Right cardiac atrium (tissue), 5 donors: Measurements from ENCODE around the gene PAK5. TPM values are rescaled to one million over a fixed set of nuclear protein-coding genes. Genes with fewer than 3 reads are reported as not detected.

Experiments
- ATAC-seq, 2 donors: fragments of 200-7000 bp; cut with Tn5 transposase; one replicate each; pipeline versions ENCODE4 v1.8.0 to v1.9.1; 2020; ENCODE audit warnings: moderate library complexity in 2 of 2, mild to moderate bottlenecking in 1 of 2
- DNase-seq, 3 donors: peaks; one replicate each; pipeline ENCODE4 v3.0.0-alpha.2; 2020
- H3K27ac ChIP-seq: one replicate; pipeline ENCODE4 v1.5.1; 2013; ENCODE audit warnings: mild to moderate bottlenecking, low read length, control low read depth, moderate library complexity
- H3K27me3 ChIP-seq: one replicate; pipeline ENCODE4 v1.6.1; 2013; ENCODE audit not compliant: control insufficient read depth, insufficient read depth
- H3K4me1 ChIP-seq: one replicate; pipeline ENCODE4 v1.6.1; 2013; ENCODE audit warnings: low read length; ENCODE audit not compliant: control insufficient read depth, insufficient read depth
- H3K4me3 ChIP-seq: one replicate; pipeline ENCODE4 v1.5.1; 2013; ENCODE audit warnings: low read length, control low read depth
- H3K9me3 ChIP-seq: one replicate; pipeline ENCODE4 v1.6.1; 2013; ENCODE audit warnings: low read length; ENCODE audit not compliant: control insufficient read depth
- WGBS: extraction: QIAGEN DNeasy Blood & Tissue Kit; methylation state at CpG from one replicate; pipeline ENCODE4 v1.1.7; 2013; 5-methylcytosine and 5-hydroxymethylcytosine counted together
- intact Hi-C, 4 donors: fragments of 100-400 bp; cut with DNase I; formaldehyde crosslinking; loops; one replicate each; pipeline versions ENCODE4 v1.11.0 to v1.14.0; 2022 to 2023
- polyA plus RNA-seq: library from polyadenylated mRNA; stranded (reverse); fragments of 200-250 nt; gene quantifications from one replicate; pipeline ENCODE4 v1.2.3, GENCODE V29; 2013
- total RNA-seq, 4 donors: library from RNA; stranded (reverse); fragmentation: NEBNext Ultra II Directional; extraction: Animal tissue kit (Norgen Biotek cat#: 25700); gene quantifications; one replicate each; pipeline ENCODE4 v1.2.1, GENCODE V29; 2021
- donor health status: healthy with polysubstance abuse.
- donor health status: DM: no; HTN: yes; CAD: no.
- donor health status: DM: no; HTN: no; CAD: no.
- donor health status: DM: no; HTN: yes; CAD: no; lungs with severe emphysema.
- donor health status: DM: yes; HTN: yes; CAD: no.

PAK5 gene
- total and polyA plus RNA-seq, 5 donors = 0.06 to 0.09 (median 0.07) TPM; not detected in 2

DNA sequence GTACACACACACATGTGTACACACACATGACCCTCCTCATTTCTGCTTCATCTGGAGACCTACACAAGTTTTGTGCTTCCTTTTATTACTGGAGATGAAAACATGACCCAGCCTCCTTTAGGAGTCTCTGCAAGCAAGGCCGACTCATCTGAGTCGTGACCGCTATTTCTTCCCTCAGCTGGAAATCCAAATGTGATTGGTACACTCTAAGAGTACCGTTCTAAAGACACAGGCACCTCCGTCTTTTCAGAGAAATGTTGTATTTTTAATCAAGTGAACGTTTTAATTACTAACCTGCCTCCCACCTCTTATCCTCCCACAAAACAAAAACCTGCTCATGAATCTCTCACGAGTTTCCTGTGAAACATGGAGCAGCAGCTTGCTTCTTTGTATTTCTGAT, 261.5 kb downstream of the PAK5 start:
- ATAC-seq (no peak), DNase-seq (no peak)
- WGBS = 75% methylated on average over 7 of the region's 7 CpGs
- Histone ChIP-seq H3K27me3 (no peaks in the 10 kb centered on the region), H3K27ac (no peak overlapping the region), H3K4me3 (no peak overlapping the region), H3K4me1 (no peaks in the 10 kb centered on the region), H3K9me3 (no peaks in the 10 kb centered on the region)
- intact Hi-C loops = no loop called here

DNA sequence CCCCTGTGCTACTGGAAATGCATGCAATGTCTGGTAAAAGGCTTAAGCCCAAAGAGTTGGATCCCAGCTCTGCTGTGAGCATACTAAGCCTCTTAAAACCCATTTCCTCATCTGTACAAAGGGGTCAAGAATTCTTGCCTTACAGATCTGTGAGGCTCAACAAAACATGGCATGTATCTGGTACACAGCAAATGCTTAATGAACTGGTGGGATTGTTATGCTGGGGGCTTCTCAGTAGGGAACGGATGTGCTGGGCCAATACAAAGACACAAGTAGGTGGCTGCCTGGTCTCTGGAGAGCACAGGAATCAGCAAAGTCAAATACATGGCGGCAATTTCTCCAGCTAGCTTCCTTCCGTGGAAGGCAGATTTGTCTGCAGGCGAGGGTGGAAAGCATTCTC, 262.2 kb downstream of the PAK5 start:
- H3K9me3 ChIP-seq = no peaks in the 10 kb centered on the region
- H3K27me3 ChIP-seq = no peaks in the 10 kb centered on the region
- H3K4me3 ChIP-seq = no peak overlapping the region
- no peak overlapping the region for H3K27ac ChIP-seq
- DNase-seq = no peak
- H3K4me1 ChIP-seq = no peaks in the 10 kb centered on the region
- intact Hi-C loops = no loop called here
- WGBS = 77% methylated on average over 4 of the region's 4 CpGs
- ATAC-seq = no peak

DNA sequence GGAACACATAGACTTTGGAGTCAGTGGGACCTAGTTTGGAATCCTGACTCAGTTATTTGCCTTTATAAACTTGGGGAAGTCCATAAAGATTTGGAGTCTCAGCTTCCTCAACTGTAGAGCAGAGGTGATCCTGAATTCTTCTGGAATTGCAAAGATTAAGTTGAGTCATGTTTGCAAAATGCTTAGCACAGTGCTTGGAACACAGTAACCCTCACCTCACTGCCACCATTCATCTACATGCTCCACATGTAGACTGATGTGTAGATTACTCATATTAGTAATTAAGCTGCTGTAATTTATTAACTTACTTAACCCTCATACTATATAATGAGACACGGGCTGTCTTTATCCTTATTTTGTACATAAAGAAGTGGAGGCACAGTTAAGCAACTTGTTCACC, 263.0 kb downstream of the PAK5 start:
- WGBS = 93% methylated on average over 1 of the region's 1 CpG
- intact Hi-C loops = no loop called here
- no peaks in the 10 kb centered on the region for H3K9me3 ChIP-seq
- H3K4me1 ChIP-seq = no peaks in the 10 kb centered on the region
- H3K27ac ChIP-seq = no peak overlapping the region
- no peaks in the 10 kb centered on the region for H3K27me3 ChIP-seq
- ATAC-seq (no peak), DNase-seq (no peak)
- H3K4me3 ChIP-seq = no peak overlapping the region

DNA sequence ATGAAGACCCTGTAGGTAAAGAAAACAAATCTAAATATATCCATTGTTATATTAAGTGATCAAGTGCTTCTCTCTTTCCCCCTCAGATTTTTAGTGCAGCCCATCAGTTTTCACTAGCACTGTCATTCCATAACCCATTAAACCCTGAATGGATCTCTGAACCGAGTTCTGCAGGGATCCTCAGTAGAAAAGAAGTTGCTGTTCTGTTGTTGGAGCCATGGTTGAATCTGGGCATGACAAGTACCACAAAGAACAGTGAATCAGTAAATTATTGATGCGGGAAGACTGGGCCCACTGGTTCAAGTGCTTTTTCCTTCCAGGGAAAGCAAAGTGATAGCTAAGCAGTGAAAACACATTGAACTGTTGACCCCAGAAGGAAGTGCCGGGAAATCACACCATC, 264.1 kb downstream of the PAK5 start:
- intact Hi-C loops = no loop called here
- H3K4me1 ChIP-seq = no peaks in the 10 kb centered on the region
- no peak overlapping the region for H3K27ac ChIP-seq
- DNase-seq = no peak
- WGBS = 80% methylated on average over 3 of the region's 3 CpGs
- no peaks in the 10 kb centered on the region for H3K9me3 ChIP-seq
- no peak overlapping the region for H3K4me3 ChIP-seq
- no peak for ATAC-seq
- no peaks in the 10 kb centered on the region for H3K27me3 ChIP-seq

DNA sequence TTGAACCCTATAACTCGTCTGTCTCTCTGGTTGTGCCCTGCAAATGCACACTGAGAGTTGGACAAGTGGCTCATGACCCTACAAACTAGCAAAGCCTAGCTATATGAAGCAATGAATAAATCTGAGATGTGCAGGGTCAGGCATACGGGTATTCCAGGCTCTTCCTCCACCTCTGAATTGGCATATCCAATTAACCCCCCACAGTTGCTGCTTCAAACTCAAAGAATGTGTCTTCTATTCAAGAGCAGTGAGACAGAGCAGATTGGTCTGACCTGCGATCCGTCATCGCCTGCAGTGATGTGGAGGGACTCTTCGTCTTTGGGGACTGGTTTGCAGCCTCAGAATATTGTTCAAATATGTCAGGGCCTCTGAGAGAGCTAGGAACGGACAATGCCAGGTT, 264.7 kb downstream of the PAK5 start:
- no peak overlapping the region for H3K27ac ChIP-seq
- 59% methylated on average over 7 of the region's 7 CpGs for WGBS
- H3K4me1 ChIP-seq = no peaks in the 10 kb centered on the region
- DNase-seq = no peak
- no peaks in the 10 kb centered on the region for H3K27me3 ChIP-seq
- no peaks in the 10 kb centered on the region for H3K9me3 ChIP-seq
- intact Hi-C loops = no loop called here
- H3K4me3 ChIP-seq = no peak overlapping the region
- no peak for ATAC-seq

DNA sequence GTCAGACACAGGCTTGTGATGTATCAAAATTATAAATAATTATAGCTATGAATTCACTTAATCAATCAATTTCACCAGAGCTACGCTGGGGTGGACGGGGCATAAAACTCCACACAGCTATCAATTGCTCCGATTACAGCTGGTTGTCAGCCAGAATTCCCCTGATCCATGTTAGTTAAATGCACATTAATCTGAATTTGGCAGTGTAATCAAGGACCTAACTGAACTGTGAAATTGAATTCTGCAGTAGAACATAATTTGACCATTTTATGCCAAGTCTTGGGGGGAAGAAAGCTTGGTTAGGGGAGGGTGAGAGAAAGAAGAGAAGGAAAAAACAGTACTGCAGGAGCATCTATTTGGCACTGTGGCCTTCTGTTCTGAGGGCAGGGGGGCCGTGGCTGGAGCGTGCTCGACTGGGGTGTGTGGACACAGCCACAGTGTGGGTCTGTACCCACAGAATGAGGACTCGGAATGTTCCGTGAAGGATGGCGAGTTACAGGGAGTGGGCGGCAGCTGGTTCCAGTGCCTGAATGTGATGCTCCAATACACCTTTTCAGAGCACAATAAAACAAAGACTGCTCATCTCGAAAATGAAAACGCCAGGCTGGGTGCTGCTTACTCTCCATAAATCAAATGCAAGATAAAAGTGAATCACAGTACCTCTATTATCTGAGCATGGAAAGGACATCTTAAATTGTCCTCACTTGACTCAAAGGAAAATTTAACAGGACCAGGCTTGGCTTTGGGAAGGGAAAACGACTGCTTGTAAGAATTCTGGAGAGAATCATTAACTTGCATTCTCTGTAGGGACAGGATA, 265.3 kb downstream of the PAK5 start:
- whole genome bisulfite sequencing = 37% methylated on average over 13 of the region's 13 CpGs
- Histone ChIP-seq H3K27ac (no peak overlapping the region), H3K4me1 (no peaks in the 10 kb centered on the region), H3K4me3 (no peak overlapping the region), H3K27me3 (no peaks in the 10 kb centered on the region), H3K9me3 (no peaks in the 10 kb centered on the region)
- no peak for DNase-seq
- intact Hi-C loops = no loop called here
- ATAC-seq = no peak

DNA sequence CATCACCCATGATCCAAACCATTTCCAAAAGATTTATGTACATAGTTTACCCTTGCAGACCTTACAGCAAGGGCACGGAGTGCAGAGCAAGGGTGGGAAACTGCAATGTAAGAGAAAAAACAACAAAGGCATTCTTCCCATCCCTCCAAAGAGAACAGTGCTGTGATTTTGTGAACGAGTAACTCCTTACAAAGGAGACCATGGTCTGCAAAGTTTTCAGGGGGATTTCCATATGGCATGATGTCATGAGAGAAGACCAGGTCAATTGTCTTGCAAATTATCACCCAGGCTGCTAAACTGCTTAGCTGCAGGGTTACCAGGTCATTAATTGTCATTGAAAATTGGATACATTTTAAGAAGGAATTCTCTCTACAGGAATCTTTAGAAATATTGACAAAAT, 266.2 kb downstream of the PAK5 start:
- Histone ChIP-seq H3K27ac (no peak overlapping the region), H3K4me3 (no peak overlapping the region), H3K27me3 (no peaks in the 10 kb centered on the region), H3K9me3 (no peaks in the 10 kb centered on the region), H3K4me1 (no peaks in the 10 kb centered on the region)
- intact Hi-C loops = no loop called here
- no peak for DNase-seq
- no peak for ATAC-seq
- WGBS = 21% methylated on average over 2 of the region's 2 CpGs

DNA sequence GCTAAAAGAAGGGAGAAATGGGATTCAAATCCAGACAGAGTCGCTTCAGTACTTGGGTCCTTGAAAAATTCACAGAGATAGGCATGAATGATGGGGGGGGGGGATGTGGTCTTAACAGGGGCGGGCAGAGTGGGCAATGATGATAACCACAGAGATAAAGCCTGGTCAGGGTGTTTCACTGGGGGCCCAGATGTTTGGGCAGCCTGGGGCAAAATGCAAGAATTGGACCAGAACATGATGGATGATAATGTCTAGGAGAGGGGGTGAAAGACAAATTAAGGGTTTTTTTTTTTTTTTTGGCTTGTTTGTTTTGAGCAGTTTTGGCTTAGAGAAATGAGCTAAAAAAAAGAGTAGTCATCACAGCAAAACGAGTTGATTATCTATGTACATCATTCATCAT, 267.1 kb downstream of the PAK5 start:
- Histone ChIP-seq H3K27ac (no peak overlapping the region), H3K27me3 (no peaks in the 10 kb centered on the region), H3K9me3 (no peaks in the 10 kb centered on the region), H3K4me1 (no peaks in the 10 kb centered on the region), H3K4me3 (no peak overlapping the region)
- intact Hi-C loops = no loop called here
- no peak for ATAC-seq
- no peak for DNase-seq
- 35% methylated on average over 3 of the region's 3 CpGs for WGBS

DNA sequence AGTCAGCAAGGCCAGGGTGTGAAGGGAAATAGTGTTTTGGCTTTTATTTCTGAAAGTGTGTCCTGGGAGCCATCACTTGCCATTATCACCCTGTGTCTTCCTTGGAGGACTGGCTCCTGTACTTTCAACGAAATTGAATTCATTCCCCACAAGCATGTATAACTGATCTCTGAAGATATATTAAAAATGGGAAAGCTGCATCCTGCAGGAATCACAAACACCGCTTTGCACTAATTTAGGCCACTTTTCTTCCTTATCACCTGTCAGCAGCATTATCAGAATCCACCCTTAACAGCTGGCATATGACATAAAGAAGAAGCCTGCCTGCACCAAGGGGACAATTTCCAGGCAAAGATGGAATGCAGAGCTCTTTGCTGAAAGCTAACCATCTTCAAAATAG, 268.3 kb downstream of the PAK5 start:
- DNase-seq = no peak
- H3K9me3 ChIP-seq = no peaks in the 10 kb centered on the region
- no peak overlapping the region for H3K4me3 ChIP-seq
- 24% methylated on average over 2 of the region's 2 CpGs for WGBS
- no peak overlapping the region for H3K27ac ChIP-seq
- H3K27me3 ChIP-seq = no peaks in the 10 kb centered on the region
- no peaks in the 10 kb centered on the region for H3K4me1 ChIP-seq
- no peak for ATAC-seq
- intact Hi-C loops = no loop called here

DNA sequence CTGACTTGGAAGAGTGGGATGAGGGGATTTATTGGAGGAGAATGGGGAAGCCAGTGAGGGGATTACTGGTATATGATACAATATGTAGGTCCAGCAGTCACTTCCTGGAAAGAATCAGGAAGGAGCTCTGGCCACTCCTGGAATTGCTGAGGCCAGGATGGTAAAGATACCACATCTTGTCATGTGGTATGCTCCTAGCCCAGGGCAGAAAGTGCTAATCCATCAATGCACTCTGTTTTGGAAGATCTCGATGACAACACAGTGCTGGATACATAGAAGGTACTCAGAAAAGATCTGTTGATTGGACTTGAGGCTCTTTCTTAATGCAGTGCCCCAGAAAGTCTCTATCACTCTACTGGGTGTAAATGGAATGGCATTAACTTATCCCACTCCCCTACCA, 271.9 kb downstream of the PAK5 start:
- 82% methylated on average over 1 of the region's 1 CpG for WGBS
- H3K4me1 ChIP-seq = no peaks in the 10 kb centered on the region
- H3K4me3 ChIP-seq = no peak overlapping the region
- H3K27ac ChIP-seq = no peak overlapping the region
- no peaks in the 10 kb centered on the region for H3K9me3 ChIP-seq
- DNase-seq (no peak), ATAC-seq (no peak)
- intact Hi-C loops = no loop called here
- H3K27me3 ChIP-seq = no peaks in the 10 kb centered on the region

DNA sequence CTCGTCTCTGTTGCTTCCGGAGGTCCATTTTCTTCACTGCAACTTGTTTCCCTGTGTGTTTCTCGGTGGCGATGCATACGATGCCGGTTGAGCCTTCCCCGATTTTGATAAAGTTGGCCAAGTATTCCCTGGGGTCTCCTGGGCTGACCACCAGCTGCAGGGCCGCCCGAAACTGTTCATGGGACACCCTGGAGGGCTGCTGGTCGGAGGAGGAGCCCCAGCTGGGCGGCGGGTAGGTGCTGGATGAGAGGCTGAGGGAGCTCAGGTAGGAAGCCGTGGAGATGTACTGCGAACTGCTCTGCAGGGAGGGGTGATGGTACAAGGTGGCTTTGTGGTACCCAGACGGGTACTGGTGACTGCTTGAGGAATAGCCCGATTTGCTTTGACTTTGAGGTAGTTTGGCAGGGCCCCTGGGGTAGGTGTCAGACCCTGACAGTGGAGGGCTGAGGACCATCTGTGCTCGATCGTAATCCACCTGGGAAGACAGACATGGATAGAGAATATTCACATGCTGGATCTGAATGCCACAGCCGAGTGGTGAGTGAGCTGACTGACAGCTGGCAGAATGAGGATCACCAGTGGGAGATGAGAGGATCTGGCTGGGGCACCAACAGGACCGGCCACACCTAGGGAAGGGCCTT, 272.8 kb downstream of the PAK5 start:
- Histone ChIP-seq H3K27me3 (no peaks in the 10 kb centered on the region), H3K4me3 (no peak overlapping the region), H3K4me1 (no peaks in the 10 kb centered on the region), H3K9me3 (no peaks in the 10 kb centered on the region), H3K27ac (no peak overlapping the region)
- 89% methylated on average over 20 of the region's 20 CpGs for WGBS
- intact Hi-C loops = no loop called here
- ATAC-seq (no peak), DNase-seq (no peak)
